Subcutaneous abdominal adipose tissue (tissue), 5 donors: Measurements from ENCODE around the gene KATNBL1.

ENCODE experiments used
- H3K27ac ChIP-seq: one replicate; pipeline ENCODE4 v1.7.0; 2013; ENCODE audit warnings: low read depth, mild to moderate bottlenecking, inconsistent platforms, low read length, moderate library complexity
- H3K27me3 ChIP-seq, 5 donors: one replicate each; pipeline ENCODE4 v1.7.0; 2013; ENCODE audit warnings: low read length in 5 of 5, inconsistent platforms in 1 of 5; ENCODE audit not compliant: control insufficient read depth in 5 of 5, insufficient read depth in 4 of 5
- H3K36me3 ChIP-seq, 5 donors: one replicate each; pipeline ENCODE4 v1.7.0; 2013; ENCODE audit warnings: low read length in 5 of 5; ENCODE audit not compliant: control insufficient read depth in 5 of 5, insufficient read depth in 5 of 5
- H3K4me1 ChIP-seq, 5 donors: one replicate each; pipeline ENCODE4 v1.7.0; 2013; ENCODE audit warnings: low read length in 5 of 5, mild to moderate bottlenecking in 3 of 5, moderate library complexity in 1 of 5; ENCODE audit not compliant: control insufficient read depth in 5 of 5, insufficient read depth in 5 of 5
- H3K4me3 ChIP-seq, 5 donors: one replicate each; pipeline ENCODE4 v1.7.0; 2013; ENCODE audit warnings: low read length in 5 of 5, low read depth in 1 of 5
- H3K9ac ChIP-seq, 5 donors: one replicate each; pipeline ENCODE4 v1.7.0; 2013; ENCODE audit warnings: low read length in 5 of 5, mild to moderate bottlenecking in 4 of 5, moderate library complexity in 3 of 5
- H3K9me3 ChIP-seq, 5 donors: one replicate each; pipeline ENCODE4 v1.7.0; 2013; ENCODE audit warnings: low read length in 5 of 5; ENCODE audit not compliant: control insufficient read depth in 5 of 5
- donor health status: healthy.
- donor health status: healthy.
- donor health status: healthy.
- donor health status: healthy.
- donor health status: healthy.

The KATNBL1 gene

GRCh38 chr15:34106423-34106822, 103.5 kb downstream of the KATNBL1 start:
- Histone ChIP-seq H3K4me1 (peaks cover 4 to 8% (median 6%) of the 10 kb centered on the region in 5 donors), H3K9me3 (no peaks in the 10 kb centered on the region), H3K4me3 (no peak overlapping the region), H3K9ac (no peak overlapping the region), H3K27me3 (no peaks in the 10 kb centered on the region), H3K27ac (no peak overlapping the region), H3K36me3 (no peaks in the 10 kb centered on the region)

GRCh38 chr15:34102175-34102925, 107.5 kb downstream of the KATNBL1 start:
- H3K9me3 ChIP-seq = no peaks in the 10 kb centered on the region
- peaks cover 6 to 28% (median 22%) of the 10 kb centered on the region in 5 donors for H3K4me1 ChIP-seq
- H3K4me3 ChIP-seq = peak overlapping the region; percentile 76 to 99 (median 94)
- no peaks in the 10 kb centered on the region for H3K27me3 ChIP-seq
- H3K36me3 ChIP-seq = no peaks in the 10 kb centered on the region
- H3K27ac ChIP-seq = peak overlapping the region; percentile 89
- peak overlapping the region; percentile 78 to 99 (median 91) for H3K9ac ChIP-seq

- peak within 1 kb of the TSS; percentile 94 to 100 (median 99) for H3K4me3 ChIP-seq
- peaks cover 6 to 28% (median 22%) of the 10 kb centered on the region in 5 donors for H3K4me1 ChIP-seq
- no peaks in the 10 kb centered on the region for H3K36me3 ChIP-seq
- peak within 1 kb of the TSS; percentile 78 to 99 (median 99) for H3K9ac ChIP-seq
- peak within 1 kb of the TSS; percentile 89 for H3K27ac ChIP-seq
- no peaks in the 10 kb centered on the region for H3K27me3 ChIP-seq
- no peaks in the 10 kb centered on the region for H3K9me3 ChIP-seq
Measured at GRCh38 chr15:34101366-34102174, 108.3 kb downstream of the KATNBL1 start, which contains the start of the genes EMC7 and PGBD4. EMC7 (minus strand) TSS chr15:34101862; CDS start chr15:34101839, 23 bp downstream. PGBD4 (plus strand) TSS chr15:34102083; CDS start chr15:34102532, 449 bp downstream.

GRCh38 chr15:34099914-34100313, 110.0 kb downstream of the KATNBL1 start:
- H3K4me3 ChIP-seq = no peak overlapping the region
- H3K27me3 ChIP-seq = no peaks in the 10 kb centered on the region
- peaks cover 6 to 28% (median 22%) of the 10 kb centered on the region in 5 donors for H3K4me1 ChIP-seq
- H3K36me3 ChIP-seq = peaks cover 1 to 10% (median 4%) of the 10 kb centered on the region in 5 donors
- H3K9ac ChIP-seq = peak overlapping the region in 1 of 5 donors; percentile 75
- no peaks in the 10 kb centered on the region for H3K9me3 ChIP-seq
- H3K27ac ChIP-seq = no peak overlapping the region
